ENCODE results near the gene ATXN7L2. TPM values are rescaled to one million over a fixed set of nuclear protein-coding genes. Genes with fewer than 3 reads are reported as not detected.

Gene ATXN7L2
- total and polyA plus RNA-seq, 2 donors = 2.0 to 4.0 TPM

DNA sequence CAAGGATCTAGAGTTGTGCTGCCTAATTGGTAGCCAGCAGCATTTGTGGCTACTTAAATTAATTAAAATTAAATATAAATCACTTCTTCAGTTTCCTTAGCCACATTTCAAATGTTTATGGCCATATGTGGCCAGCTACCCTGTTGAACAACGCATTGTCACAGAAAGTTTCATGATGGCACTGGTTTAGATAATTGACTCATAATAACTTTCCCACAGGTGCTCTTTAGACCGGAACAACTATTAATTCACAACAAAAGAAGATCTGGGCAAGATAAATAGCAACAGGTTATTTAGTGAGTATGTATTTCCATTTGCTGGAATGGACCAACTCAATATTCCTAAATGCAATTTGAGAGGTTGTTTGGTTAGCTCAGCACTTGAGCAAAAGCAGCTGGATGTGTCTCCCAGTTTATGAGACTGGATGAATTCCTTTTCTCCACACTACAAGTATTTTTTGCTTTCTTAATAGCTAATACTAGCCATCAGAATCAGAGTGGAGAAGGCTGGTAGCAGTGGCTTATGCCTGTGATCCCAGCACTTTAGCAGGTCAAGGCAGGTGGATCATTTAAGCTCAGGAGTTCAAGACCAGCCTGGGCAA, 29.5 kb downstream of the ATXN7L2 start:
- Histone ChIP-seq H3K27ac (ENCODE audit: low read depth) (no peak overlapping the region), H3K4me1 (ENCODE audit: insufficient read depth) (no peaks in the 10 kb centered on the region), H3K36me3 (ENCODE audit: insufficient read depth) (no peaks in the 10 kb centered on the region), H3K4me3 (ENCODE audit: low read depth, low read length) (no peak overlapping the region)
- WGBS = 70% methylated on average over 2 of the region's 2 CpGs
- DNase-seq (ENCODE audit: extremely low spot score) = no peak

DNA sequence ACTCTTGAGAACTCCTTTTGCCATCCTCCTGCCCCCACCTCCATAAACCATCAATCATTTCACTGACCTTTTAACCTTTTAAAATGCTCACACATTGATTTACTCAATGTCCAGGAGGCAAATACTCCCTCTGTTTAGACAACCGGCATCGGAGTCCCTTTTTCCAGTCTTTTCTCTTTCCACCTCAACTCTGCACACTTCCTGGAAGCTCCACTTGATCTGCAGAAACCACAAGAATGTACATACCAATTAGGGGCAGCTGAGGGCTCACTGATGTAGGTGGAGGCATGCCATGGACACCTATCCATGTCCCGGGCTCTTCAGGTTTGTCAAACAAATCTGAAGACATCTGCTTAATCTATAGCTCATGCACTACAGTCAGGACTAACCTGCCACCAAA, 31.1 kb downstream of the ATXN7L2 start:
- DNase-seq (ENCODE audit: extremely low spot score) = no peak
- Histone ChIP-seq H3K4me3 (ENCODE audit: low read depth, low read length) (no peak overlapping the region), H3K27ac (ENCODE audit: low read depth) (no peak overlapping the region), H3K4me1 (ENCODE audit: insufficient read depth) (no peaks in the 10 kb centered on the region), H3K36me3 (ENCODE audit: insufficient read depth) (no peaks in the 10 kb centered on the region)
- 63% methylated on average over 3 of the region's 3 CpGs for WGBS

DNA sequence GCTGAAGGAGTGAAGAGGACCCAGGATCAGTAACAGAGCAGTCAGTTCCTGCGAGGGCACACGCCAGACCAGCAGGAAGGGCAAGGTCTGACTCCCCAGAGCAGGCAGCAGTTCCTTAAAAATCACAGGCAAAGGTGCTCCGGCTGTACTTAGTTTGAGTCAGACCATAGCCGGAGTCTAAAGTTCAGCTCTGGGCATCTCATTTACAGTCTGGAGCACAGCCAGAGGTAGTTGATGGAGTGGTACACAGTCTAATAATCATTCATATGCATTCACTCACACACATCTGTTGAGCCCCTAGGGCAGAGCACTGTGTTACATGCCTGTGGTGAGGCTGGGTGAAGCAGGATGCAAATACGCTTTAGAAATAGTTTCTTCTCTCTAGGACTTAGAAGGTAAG, 33.2 kb downstream of the ATXN7L2 start:
- no peaks in the 10 kb centered on the region for H3K4me1 ChIP-seq (ENCODE audit: insufficient read depth)
- H3K27ac ChIP-seq (ENCODE audit: low read depth) = no peak overlapping the region
- H3K36me3 ChIP-seq (ENCODE audit: insufficient read depth) = no peaks in the 10 kb centered on the region
- DNase-seq (ENCODE audit: extremely low spot score) = no peak
- 86% methylated on average over 5 of the region's 5 CpGs for WGBS
- H3K4me3 ChIP-seq (ENCODE audit: low read depth, low read length) = no peak overlapping the region

GRCh38 chr1:109517337-109517736, 33.6 kb downstream of the ATXN7L2 start:
- 90% methylated on average over 5 of the region's 5 CpGs for WGBS
- no peak for DNase-seq (ENCODE audit: extremely low spot score)
- no peaks in the 10 kb centered on the region for H3K4me1 ChIP-seq (ENCODE audit: insufficient read depth)
- H3K36me3 ChIP-seq (ENCODE audit: insufficient read depth) = no peaks in the 10 kb centered on the region
- H3K4me3 ChIP-seq (ENCODE audit: low read depth, low read length) = no peak overlapping the region
- no peak overlapping the region for H3K27ac ChIP-seq (ENCODE audit: low read depth)

DNA sequence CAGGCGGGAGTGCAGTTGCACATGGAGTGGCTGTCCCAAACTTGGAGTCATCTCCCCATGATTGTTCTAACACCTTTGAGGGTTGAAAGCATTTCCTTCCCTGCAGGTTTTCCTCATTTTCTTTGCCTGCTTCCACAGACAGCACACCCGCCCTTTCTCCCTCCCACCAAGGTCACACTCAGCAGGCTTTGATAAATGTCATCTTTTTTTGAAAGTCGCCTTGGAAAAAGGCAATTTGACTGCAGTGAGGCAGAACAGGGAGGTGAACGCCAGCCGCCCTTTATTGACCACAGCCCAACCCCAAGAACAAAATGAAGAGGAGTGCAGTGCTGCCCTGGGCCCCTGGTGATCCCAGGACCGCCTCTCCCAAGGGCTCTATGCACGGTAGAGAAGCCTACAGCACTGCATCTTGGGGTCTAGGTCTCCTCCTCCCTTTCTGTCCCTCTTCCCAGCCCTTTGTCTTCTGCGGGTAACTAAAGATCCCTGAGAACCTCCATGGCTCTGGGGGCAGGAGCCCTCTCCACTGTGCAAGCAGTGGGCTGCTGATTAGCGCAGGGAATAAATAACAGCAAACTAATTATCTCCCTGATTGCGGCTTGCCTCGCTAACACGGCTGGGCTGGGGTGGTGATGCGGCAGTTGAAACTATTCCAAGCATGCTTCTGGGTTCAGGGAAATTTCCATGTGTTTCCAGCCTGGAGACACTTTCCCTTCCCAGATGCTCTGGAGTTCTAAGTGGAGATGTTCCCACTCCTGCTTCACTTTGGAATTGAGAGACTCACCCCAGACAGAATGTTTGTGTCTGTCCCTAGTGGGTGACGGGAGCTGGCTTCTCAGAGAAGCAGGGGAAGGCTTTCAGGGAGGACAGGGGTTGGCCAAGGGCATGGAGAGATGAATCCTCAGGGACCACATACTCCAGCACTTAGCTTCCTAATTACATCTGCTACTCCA, 37.6 kb downstream of the ATXN7L2 start:
- Histone ChIP-seq H3K4me1 (ENCODE audit: insufficient read depth) (no peaks in the 10 kb centered on the region), H3K36me3 (ENCODE audit: insufficient read depth) (no peaks in the 10 kb centered on the region), H3K4me3 (ENCODE audit: low read depth, low read length) (no peak overlapping the region), H3K27ac (ENCODE audit: low read depth) (no peak overlapping the region)
- no peak for DNase-seq (ENCODE audit: extremely low spot score)
- WGBS = 60% methylated on average over 14 of the region's 14 CpGs

- Histone ChIP-seq H3K27ac (ENCODE audit: low read depth) (no peak overlapping the region), H3K36me3 (ENCODE audit: insufficient read depth) (no peaks in the 10 kb centered on the region), H3K4me1 (ENCODE audit: insufficient read depth) (no peaks in the 10 kb centered on the region), H3K4me3 (ENCODE audit: low read depth, low read length) (no peak overlapping the region)
- 90% methylated on average over 7 of the region's 7 CpGs for WGBS
- no peak for DNase-seq (ENCODE audit: extremely low spot score)
Observed at GRCh38 chr1:109522026-109522425, 38.3 kb downstream of the ATXN7L2 start.

- no peaks in the 10 kb centered on the region for H3K36me3 ChIP-seq (ENCODE audit: insufficient read depth)
- 84% methylated on average over 2 of the region's 2 CpGs for WGBS
- no peak overlapping the region for H3K27ac ChIP-seq (ENCODE audit: low read depth)
- no peaks in the 10 kb centered on the region for H3K4me1 ChIP-seq (ENCODE audit: insufficient read depth)
- H3K4me3 ChIP-seq (ENCODE audit: low read depth, low read length) = no peak overlapping the region
- no peak for DNase-seq (ENCODE audit: extremely low spot score)
Observed at GRCh38 chr1:109523706-109524105, 40.0 kb downstream of the ATXN7L2 start.

GRCh38 chr1:109527098-109527811, 43.5 kb downstream of the ATXN7L2 start:
- Histone ChIP-seq H3K27ac (ENCODE audit: low read depth) (no peak overlapping the region), H3K4me1 (ENCODE audit: insufficient read depth) (no peaks in the 10 kb centered on the region), H3K4me3 (ENCODE audit: low read depth, low read length) (no peak overlapping the region), H3K36me3 (ENCODE audit: insufficient read depth) (no peaks in the 10 kb centered on the region)
- 64% methylated on average over 14 of the region's 14 CpGs for WGBS
- DNase-seq (ENCODE audit: extremely low spot score) = no peak

DNA sequence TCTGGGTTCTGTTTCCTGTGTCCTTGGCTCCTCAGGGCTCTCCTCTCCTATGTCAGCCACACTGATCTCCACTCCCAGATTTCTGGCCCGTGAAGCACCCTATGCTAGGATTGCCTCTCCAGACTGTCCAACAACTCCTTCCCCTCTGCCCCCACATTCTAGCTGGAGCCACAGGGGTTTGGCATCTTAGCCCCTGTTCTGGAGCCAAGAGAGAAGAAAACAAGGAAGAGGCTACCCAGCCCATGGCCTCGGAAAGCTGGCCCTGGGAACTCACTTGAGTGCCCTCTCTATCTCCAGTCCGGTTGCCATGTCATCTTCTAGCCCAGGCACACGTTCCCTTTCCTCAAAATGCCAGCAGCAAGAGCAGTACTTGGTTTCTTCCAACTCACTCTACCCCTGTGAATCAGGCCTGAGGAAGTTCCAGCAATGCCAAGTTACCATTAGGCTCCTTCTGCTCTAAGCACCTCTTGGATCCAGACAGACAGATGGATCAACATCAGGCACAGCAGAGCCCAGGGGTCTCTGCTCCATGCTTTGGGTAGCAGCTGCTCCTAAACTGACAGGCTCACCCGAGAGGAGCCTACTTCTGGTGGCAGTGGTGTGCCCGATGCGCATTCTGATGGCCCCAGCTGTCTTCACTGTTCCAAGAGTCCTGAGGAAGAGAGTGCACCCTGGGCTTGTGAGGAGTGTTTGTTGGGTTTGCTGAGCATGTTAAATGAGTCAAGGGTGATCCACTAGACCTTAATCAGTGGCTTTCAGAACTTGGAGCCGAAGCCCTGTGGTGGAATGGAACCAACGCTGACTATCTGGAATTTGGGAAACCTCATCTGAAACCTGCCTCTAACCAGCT, 44.4 kb downstream of the ATXN7L2 start:
- Histone ChIP-seq H3K4me3 (ENCODE audit: low read depth, low read length) (no peak overlapping the region), H3K27ac (ENCODE audit: low read depth) (no peak overlapping the region), H3K36me3 (ENCODE audit: insufficient read depth) (no peaks in the 10 kb centered on the region), H3K4me1 (ENCODE audit: insufficient read depth) (no peaks in the 10 kb centered on the region)
- DNase-seq (ENCODE audit: extremely low spot score) = no peak
- 87% methylated on average over 9 of the region's 9 CpGs for WGBS

DNA sequence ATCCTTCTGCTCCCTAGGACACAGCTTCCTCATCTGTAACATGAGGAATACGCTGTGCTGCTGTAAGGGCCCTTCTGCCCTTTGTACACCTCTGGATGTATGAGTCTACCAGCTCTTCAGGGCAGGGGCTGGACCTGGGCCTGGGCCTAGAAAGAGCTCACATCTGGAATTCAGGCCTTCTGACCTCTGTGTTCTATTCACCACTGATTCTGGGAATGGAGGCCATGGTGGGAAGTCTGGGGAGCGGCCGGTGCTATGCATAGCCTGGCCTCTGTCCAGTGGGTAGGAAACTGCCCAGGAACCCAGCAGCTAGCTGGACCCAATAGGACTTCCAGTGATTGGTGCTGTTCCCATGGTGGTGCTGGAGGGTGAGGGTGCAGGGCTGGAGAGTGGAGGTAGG, 45.0 kb downstream of the ATXN7L2 start:
- WGBS = 87% methylated on average over 3 of the region's 3 CpGs
- no peak overlapping the region for H3K27ac ChIP-seq (ENCODE audit: low read depth)
- DNase-seq (ENCODE audit: extremely low spot score) = no peak
- no peaks in the 10 kb centered on the region for H3K36me3 ChIP-seq (ENCODE audit: insufficient read depth)
- no peak overlapping the region for H3K4me3 ChIP-seq (ENCODE audit: low read depth, low read length)
- no peaks in the 10 kb centered on the region for H3K4me1 ChIP-seq (ENCODE audit: insufficient read depth)

DNA sequence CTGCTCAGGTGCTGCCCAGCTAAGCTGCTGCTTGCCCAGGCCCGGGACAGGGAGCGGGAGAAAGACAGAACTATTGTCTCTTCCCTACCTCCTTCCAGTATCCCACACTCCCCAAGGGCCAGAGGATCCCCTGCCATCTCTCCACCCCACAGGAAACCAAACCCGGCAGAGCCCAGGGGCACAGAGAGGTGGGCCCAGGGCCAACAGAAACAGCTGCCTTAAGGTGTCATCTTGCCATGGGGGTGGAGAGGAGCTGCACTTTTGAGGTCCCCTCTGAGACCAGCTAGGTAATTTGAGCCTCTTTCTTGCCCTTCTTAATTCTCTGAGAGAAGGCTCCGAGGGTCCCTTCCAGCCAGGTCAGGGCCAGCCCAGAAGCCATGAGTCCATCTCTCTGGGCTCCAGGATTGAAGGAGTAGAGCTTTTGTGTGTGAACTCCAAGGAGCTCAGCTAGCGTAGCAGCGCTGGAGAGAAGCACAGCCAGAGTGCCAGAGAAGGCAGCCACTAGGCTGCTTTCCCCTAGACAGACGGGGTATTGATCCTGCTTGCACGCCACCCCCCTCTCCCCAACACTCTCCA, 46.3 kb downstream of the ATXN7L2 start:
- H3K27ac ChIP-seq (ENCODE audit: low read depth) = no peak overlapping the region
- whole genome bisulfite sequencing = 67% methylated on average over 8 of the region's 8 CpGs
- DNase-seq (ENCODE audit: extremely low spot score) = no peak
- H3K4me3 ChIP-seq (ENCODE audit: low read depth, low read length) = no peak overlapping the region
- H3K4me1 ChIP-seq (ENCODE audit: insufficient read depth) = no peaks in the 10 kb centered on the region
- no peaks in the 10 kb centered on the region for H3K36me3 ChIP-seq (ENCODE audit: insufficient read depth)

DNA sequence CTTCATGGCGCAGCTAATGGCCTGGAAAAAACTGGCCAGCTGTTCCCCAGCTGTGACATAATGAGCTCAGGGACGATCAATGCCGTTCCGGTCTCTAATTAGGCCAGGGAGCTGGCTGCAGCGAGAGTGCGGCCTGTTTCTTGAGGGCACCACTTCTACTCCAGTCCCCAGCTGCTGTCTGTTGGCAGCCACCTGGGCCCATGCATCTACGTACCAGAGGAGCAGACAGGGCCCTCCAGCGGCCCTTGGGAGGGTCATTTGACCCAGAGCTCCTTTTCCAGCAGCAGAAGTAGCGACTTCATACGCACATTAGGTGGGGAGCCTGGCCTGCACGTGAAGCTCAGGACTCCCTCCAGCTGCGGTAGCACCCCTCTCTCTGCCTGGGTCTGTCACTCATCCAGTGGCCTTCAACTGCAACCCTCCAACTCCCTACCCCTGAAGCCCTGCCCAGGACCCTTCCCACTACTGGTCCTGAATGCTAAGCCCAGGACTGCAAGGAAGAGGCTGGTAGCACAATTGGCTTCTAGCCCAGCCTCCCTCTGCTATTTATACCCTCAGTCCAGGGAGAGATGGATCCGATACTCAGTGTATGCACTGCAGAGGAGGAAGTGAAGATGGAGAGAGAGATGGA, 46.9 kb downstream of the ATXN7L2 start:
- no peaks in the 10 kb centered on the region for H3K4me1 ChIP-seq (ENCODE audit: insufficient read depth)
- H3K27ac ChIP-seq (ENCODE audit: low read depth) = no peak overlapping the region
- 69% methylated on average over 13 of the region's 13 CpGs for WGBS
- no peak for DNase-seq (ENCODE audit: extremely low spot score)
- H3K4me3 ChIP-seq (ENCODE audit: low read depth, low read length) = no peak overlapping the region
- H3K36me3 ChIP-seq (ENCODE audit: insufficient read depth) = no peaks in the 10 kb centered on the region

All from urinary bladder (tissue), 4 donors.